Eye (tissue), 1 donor: ENCODE results near the gene SLC2A5.
A peak's percentile ranks its signal among the peaks of the same experiment; 100 is the strongest.
"Not testable (repeated sequence)": the region's sequence is repeated elsewhere in the genome, so short reads cannot be mapped to it uniquely, and the experiment has no call there.

Source experiments
- DNase-seq: peaks from one replicate; pipeline ENCODE4 v3.0.0-alpha.2; 2015

Gene SLC2A5

GRCh38 chr1:9031484-9032259 lies 37.8 kb downstream of the SLC2A5 start:
- DNase-seq = no peak

GRCh38 chr1:9031077-9031476 lies 38.4 kb downstream of the SLC2A5 start:
- not testable (repeated sequence) for DNase-seq

DNA sequence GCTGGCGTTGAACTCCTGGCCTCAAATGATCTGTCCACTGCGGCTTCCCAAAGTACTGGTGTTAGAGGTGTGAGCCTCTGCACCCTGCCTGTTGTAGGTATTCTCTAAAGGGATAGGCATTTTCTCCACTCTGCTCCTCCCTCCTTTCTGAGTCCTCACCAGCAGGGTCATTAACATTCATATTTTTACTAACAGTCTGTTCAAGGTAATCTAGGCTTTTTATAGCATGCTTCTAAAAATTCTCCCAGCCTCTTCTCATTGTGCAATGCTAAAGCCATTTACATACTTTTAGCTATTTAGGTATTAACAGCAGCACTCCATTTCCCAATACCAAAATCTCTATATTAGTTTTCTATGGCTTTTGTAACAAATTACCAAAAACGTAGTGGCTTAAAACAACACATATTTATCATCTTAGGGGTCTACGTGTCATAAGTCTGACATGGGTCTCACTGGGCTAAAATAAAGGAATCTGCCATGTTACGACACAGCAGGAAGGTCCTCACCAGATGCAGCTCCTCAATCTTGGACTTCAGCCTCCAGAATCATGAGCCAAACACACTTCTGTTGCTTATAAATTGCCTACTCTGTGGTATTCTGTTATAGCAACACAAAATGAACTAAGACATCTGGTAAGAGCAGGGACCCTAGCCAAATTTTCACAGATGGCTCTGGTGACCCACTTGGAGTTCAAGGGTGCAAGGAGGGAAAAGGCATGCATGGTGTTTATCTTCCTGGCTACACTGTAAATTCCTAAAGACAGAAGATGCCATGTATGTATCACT lies 40.3 kb downstream of the SLC2A5 start:
- DNase-seq = no peak

DNA sequence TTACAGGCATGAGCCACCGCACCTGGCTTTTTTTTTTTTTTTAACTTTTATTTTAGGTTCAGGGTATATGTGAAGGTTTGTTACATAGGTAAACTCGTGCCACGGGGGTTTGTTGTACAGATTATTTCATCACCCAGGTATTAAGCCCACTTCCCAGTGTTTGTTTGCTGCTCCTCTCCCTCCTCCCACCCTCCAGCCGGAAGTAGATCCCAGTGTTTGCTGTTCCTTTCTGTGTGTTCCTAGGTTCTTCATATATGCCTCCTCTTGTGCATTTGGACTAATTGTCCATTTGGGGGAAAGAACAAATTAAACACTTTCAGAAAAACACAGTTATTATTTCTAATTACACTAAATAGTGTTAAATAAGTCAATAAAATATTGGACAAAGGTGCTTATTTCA lies 42.1 kb downstream of the SLC2A5 start:
- no peak for DNase-seq

DNA sequence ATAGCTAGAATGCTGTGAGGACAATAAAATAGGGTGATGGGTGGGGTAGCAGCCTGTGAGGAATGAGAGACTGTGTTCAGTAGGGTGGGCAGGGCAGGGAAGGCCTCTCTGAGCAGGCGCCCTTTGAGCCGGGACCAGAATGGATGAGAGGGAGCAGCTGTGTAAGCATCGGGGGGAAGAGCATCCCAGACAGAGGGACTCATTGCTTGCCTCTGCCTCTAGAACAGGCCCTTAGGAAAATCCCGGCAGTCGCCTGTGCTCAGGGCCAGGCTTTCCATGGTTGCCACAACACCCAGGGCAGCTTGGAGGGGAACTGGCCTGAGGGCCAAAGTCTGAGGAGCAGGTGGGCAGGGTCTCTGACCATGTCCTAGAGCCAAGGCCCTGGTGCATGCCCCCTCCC lies 44.0 kb downstream of the SLC2A5 start:
- DNase-seq = no peak

DNA sequence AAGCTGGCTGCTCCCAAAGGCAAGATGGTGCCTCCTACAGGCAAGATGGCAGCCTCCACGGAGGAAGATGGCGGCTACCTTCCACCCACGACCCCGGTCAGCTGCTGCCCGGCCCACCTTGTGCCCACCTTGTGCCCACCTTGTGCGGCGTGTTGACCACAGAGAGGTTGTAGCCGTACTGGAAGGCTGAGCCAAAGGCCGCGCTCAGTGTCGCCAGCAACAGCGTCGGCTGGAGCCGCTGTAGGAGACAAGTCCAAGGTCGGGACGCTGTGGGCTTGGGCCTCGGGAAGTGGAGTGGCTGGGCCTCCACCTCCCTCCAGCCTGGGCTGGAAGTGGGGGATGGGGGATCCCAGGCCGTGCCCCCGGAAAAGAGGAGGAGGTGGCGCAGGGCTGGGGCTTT lies 44.6 kb downstream of the SLC2A5 start:
- no peak for DNase-seq

DNA sequence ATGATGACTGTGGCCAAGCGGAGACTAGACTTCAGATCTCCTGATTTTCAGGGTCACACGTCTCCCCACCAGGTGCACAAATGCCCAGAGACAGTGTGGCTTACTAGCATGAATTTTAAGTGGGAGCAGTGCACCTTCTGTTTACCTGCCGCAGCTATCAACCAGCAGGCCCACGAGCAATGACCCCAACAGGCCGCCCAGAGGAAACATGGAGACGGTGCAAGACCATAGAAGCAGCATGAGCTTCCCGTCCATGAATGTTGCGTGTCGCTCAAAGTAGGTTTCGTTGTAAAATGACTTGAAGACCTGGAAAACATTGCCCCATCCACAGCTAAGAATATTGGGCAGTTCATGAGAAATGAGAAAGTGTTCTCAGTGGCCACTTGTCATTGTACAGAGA lies 46.7 kb downstream of the SLC2A5 start:
- DNase-seq = no peak

DNA sequence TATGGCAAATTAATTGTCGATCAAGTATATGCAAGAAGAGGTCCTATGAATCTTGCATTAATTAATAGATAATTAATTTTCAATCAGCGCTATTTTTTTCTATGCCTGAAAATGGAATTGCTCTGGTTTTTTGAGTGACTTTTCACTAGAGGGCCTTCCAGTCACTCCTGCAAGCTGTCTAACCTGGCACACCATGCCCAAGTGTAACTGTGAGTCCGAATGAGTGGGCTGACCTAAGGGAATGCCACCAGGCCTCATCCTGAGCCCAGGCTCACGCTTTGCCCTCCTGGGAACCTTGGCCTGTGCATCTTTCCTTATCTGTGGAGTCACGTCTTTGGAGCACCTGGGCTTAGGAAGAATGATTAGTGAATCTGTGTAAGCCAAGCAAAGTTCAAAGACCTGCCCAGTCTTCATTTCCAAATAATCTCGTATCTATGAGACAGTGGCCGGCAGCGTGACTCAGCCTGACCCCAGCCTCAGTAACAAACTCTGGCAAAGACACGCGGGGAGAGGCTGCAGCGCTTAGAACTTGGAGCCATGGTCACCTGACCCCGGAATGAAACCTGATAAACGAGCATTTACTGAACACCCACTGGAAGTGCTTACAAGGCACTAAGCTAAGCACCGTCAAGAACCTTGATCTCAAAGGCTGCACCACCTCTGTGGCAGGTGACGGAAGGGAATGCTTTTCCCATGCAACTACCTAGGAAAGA lies 47.3 kb downstream of the SLC2A5 start:
- DNase-seq = not testable (repeated sequence)

DNA sequence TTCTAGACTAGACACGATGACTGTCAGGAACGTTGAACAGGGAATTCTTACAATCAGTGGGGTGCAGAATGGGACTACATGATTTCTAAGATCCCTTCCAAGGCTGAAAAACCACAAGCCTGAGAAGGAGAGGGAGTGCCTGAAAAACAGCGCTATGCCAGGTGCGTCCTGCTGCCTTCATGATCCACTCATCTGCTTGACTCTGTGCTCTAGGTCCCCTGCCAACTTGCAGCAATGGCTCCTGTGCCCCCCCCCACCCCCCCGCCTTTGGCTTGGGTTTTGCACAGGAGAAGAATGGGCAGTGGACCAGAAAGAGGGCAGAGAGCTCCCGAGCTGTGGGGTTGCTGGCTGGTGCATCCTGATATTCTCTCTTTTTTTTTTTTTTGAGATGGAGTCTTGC lies 49.1 kb downstream of the SLC2A5 start:
- no peak for DNase-seq

DNA sequence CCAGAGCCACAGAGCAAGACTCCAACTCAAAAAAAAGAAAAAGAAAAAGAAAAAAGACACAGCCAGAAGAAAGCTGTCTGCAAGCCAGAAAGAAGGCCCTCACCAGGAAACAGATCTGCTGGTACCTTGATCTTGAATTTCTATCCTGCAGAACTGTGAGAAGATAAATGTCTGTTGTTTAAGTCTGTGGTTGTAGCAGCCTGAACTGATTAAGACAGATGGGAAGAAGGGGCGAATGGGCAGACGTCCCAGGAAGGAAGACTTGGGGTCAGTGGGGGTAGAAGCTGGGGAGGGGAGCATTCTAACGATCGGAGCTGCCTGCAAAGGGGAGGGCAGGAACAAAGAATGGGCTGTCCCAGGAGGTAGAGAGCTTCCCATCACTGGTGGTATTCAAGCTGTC lies 49.5 kb downstream of the SLC2A5 start:
- DNase-seq = peak; percentile 42

DNA sequence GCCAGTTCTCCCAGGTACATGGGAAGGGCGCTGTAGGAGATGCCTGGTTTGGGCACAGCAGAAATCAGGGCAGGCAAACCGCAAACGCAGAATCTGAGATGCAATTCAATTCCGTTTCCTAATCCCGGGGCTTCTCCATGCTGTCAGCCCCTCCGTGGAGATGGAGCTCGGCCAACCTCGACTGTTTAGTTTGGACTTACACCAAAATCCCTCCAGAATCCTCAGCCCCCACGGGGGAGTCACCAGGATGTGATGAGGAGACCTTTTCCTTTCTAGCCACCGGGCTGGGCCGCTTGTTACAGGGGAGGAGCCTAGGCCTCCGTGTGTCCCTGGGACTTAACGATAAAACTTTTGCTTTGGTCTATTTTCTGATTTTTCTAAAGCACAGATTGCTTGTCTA lies 51.1 kb downstream of the SLC2A5 start:
- DNase-seq = peak; percentile 56

GRCh38 chr1:9016455-9016854 lies 53.0 kb downstream of the SLC2A5 start:
- DNase-seq = no peak

DNA sequence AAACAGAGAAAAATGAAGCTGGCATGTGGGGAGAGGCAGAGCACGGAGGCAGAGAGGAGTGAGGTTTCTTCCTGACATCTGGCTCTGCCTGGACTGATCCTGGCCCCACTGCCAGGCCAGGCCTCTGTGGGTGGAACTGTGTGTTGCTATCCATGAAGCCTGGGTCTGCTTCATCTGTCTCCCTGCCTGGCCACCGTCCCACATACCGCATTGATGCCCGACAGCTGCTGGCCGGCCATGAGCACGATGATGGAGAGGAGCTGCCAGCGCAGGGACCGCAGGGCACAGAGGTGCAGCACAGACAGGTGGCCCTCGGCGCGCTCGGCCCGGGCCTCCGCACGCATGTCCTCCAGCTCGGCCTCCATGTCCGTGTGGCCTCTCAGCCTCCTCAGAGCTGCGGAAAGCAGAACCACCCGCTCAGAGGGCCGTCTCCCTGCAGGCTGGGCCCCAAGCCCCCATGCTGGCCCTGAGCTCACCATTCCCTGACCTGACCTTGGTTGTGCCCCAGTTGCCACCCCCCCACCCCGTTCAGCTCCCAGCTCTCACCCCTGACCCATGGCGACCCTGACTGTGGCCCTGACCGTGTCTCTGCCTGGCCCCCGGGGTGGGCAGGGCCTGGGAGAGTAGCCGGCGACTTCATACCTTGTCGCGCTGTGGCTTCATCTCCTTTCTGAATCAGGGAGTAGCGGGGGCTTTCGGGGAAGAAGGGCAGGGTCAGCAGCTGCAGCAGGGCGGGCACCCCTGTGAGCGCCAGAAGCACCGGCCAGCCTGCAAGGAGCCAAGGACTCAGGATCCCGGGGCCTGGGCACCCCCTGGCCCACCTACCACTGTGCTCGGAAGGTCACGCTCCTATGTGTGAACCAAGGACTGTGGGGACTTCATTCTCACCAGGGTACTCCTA lies 54.7 kb downstream of the SLC2A5 start:
- DNase-seq = no peak

DNA sequence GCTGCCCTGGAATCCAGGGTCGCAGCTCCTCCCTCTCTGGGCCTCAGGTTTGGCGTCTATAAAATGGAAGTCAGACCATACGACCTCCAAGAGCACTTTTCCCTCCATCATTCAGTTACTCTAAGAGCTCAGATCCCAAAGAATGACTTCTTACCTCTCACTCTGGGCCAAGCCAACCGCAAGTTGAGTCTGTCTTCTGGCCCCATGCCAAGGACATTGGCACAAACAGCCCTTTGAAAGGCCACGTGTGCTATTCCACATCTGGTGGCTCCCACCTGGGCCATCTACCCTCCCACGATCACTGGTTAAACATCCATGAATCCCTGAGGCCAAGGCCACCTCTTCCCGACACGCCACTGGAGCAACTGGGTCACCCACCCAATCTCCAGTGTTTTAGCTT lies 55.6 kb downstream of the SLC2A5 start:
- no peak for DNase-seq

DNA sequence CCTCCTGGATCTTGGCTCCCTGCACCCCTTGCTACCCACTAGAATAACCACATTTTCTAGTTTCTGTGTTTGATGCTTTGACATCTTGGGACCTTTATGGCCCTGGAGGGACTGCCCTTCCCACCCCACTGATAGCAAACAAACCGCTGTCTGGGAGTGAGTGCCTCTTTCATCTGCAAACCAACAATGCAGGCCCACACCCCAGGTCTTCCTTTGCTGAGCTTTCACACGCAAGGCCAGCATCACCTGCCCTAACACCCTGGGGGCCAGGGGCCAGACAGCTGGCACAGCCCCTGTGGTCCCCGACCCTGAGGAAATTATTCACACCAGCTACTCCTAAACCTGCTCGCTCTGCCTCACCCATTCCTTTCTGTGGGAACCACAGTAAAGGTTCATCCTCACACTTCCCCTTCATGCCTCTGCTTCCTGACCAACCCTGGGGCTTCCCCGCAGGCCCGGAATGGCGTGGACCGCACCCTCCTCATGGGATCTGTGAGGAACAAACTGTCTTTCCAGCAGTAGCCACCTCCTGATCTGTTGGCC lies 58.6 kb downstream of the SLC2A5 start:
- no peak for DNase-seq

DNA sequence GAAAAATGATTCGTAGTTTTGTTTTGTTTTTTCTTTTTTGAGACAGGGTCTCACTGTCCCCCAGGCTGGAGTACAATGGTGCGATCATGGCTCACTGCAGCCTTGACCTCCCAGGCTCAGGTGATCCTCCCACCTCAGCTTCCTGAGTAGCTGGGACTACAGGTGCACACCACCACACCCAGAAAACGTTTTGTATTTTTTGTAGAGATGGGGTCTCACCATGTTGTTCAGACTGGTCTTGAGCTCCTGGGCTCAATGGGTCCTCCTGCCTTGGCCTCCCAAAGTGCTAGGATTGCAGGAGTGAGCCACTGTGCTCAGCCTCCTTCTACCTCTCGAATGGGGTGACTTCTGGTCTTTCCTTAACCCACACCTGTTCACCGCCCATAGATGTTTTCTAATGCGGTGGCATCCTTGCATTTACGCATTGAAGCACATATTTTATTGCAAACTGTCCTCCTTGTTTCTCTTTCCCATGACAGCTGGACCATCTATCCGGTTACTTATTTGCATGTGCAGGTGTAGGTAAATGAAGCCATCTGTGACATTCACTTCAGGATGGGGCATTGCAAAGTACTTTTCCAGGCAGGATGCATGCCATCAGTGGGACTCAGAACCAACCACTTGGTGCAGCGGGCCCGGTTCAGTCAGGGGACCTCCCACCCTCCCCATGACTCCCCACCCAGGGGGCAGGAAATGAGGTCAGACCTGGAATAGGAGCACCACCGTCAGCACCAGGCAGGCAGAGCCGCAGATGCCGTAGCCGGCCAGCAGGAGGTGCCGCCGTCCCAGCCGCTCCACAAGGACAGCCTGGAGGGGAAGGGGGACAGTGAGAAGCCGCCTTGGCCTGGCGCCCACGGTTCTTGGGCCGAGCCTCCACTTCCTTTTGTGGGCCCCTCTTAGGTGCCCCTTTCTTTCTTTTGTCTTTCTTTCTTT lies 59.7 kb downstream of the SLC2A5 start:
- DNase-seq = no peak

DNA sequence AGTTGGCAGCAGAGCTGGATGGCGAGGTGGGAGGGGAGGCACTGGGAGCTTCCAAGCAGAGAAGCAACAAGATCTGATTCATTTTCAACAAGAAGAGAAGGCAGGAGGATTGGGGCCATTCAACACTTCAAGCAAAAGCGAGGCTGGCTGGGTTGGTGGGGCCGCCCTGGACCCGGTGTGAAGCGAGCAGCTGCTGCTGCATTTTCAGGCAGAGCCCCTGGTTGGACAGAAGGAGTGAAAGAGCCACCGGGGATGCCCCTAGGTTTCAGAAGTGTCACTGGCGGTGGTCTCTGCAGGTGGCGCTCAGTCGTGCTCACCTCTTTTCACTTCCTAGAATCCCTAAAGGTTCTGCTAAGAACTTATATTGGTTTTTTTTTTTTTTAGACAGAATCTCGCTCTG lies 61.2 kb downstream of the SLC2A5 start:
- DNase-seq = no peak

- no peak for DNase-seq
These were observed 62.3 kb downstream of the SLC2A5 start for GRCh38 chr1:9006956-9007615.

DNA sequence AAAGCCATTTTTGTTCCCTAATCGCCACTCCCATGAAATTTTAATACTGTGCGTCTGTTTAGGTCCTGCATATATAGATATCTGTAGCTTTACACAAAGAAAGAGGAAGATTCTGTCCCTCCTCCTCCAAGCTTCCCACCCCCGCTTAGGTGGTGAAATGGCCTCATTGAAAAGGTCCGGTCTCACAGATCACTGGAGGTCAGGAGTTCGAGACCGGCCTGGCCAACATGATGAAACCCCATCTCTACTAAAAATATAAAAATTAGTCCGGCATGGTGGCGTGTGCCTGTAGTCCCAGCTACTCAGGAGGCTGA lies 64.1 kb downstream of the SLC2A5 start:
- no peak for DNase-seq

GRCh38 chr1:9004700-9005394 lies 64.6 kb downstream of the SLC2A5 start:
- peak; percentile 92 for DNase-seq
